GM12872 (cell line): ENCODE measurements around the gene DEFB114.
A peak's percentile ranks its signal among the peaks of the same experiment; 100 is the strongest.

ENCODE experiments used
- CTCF ChIP-seq: IDR thresholded peaks from 3 replicates; pipeline ENCODE4 v1.5.1; 2011; ENCODE audit warnings: low read depth, mild to moderate bottlenecking, low read length, moderate library complexity; ENCODE audit not compliant: insufficient read depth

Gene DEFB114

GRCh38 chr6:49937017-49937416 is 26.9 kb downstream of the DEFB114 start:
- TF ChIP-seq CTCF: no peak

GRCh38 chr6:49935387-49935786 is 28.6 kb downstream of the DEFB114 start:
- TF ChIP-seq CTCF: no peak

GRCh38 chr6:49934770-49935169 is 29.2 kb downstream of the DEFB114 start:
- no peak for TF ChIP-seq CTCF

GRCh38 chr6:49933526-49933925 is 30.4 kb downstream of the DEFB114 start:
- TF ChIP-seq CTCF: no peak

- no peak for TF ChIP-seq CTCF
Observed at GRCh38 chr6:49929340-49929739, 34.6 kb downstream of the DEFB114 start.

- TF ChIP-seq CTCF: peak; percentile 34; the same call in 2 of the 3 replicates
Observed at GRCh38 chr6:49923826-49924225, 40.1 kb downstream of the DEFB114 start.

GRCh38 chr6:49919935-49920644 is 43.9 kb downstream of the DEFB114 start:
- TF ChIP-seq CTCF: no peak
